DMS79 treated with DMSO at 0.1 percent for 48 hours (cell line): ENCODE data around the gene TNFSF18.
"Not testable (repeated sequence)": the region's sequence is repeated elsewhere in the genome, so short reads cannot be mapped to it uniquely, and the experiment has no call there.

ENCODE experiments used
- DNase-seq: peaks from one replicate; lab custom pipeline; 2025; lab: John Stamatoyannopoulos, UW

TNFSF18 gene

GRCh38 chr1:173050865-173051264, at the start of gene TNFSF18:
Gene TNFSF18, minus strand, starts transcription at chr1:173050941. Its CDS starts 45 bp downstream, at chr1:173050896.
- DNase-seq = no peak

GRCh38 chr1:173099166-173099565, 48.4 kb upstream of the TNFSF18 start:
- no peak for DNase-seq

GRCh38 chr1:173098117-173098516, 47.4 kb upstream of the TNFSF18 start:
- DNase-seq = no peak

- DNase-seq = no peak
Measured at GRCh38 chr1:173097001-173097400, 46.3 kb upstream of the TNFSF18 start.

GRCh38 chr1:173095632-173096031, 44.9 kb upstream of the TNFSF18 start:
- DNase-seq = no peak

- no peak for DNase-seq
Measured at GRCh38 chr1:173094541-173094940, 43.8 kb upstream of the TNFSF18 start.

- no peak for DNase-seq
Measured at GRCh38 chr1:173093691-173094445, 43.1 kb upstream of the TNFSF18 start.

- no peak for DNase-seq
Measured at GRCh38 chr1:173084292-173084691, 33.6 kb upstream of the TNFSF18 start.

- no peak for DNase-seq
Measured at GRCh38 chr1:173082913-173083312, 32.2 kb upstream of the TNFSF18 start.

GRCh38 chr1:173074217-173074616, 23.5 kb upstream of the TNFSF18 start:
- not testable (repeated sequence) for DNase-seq

- DNase-seq = no peak
Measured at GRCh38 chr1:173064011-173064410, 13.3 kb upstream of the TNFSF18 start.

- no peak for DNase-seq
Measured at GRCh38 chr1:173063171-173063570, 12.4 kb upstream of the TNFSF18 start.

GRCh38 chr1:173062150-173062938, 11.6 kb upstream of the TNFSF18 start:
- DNase-seq = no peak

GRCh38 chr1:173058556-173058955, 7.8 kb upstream of the TNFSF18 start:
- no peak for DNase-seq

- DNase-seq = no peak
Measured at GRCh38 chr1:173057984-173058383, 7.2 kb upstream of the TNFSF18 start.

- no peak for DNase-seq
Measured at GRCh38 chr1:173056365-173056764, 5.6 kb upstream of the TNFSF18 start.

- DNase-seq = no peak
Measured at GRCh38 chr1:173052681-173053196, 2.0 kb upstream of the TNFSF18 start.

GRCh38 chr1:173049322-173049633, 1.5 kb downstream of the TNFSF18 start:
- no peak for DNase-seq

- DNase-seq = no peak
Measured at GRCh38 chr1:173048621-173049321, 2.0 kb downstream of the TNFSF18 start.

GRCh38 chr1:173044656-173045055, 6.1 kb downstream of the TNFSF18 start:
- DNase-seq = no peak

GRCh38 chr1:173043253-173043652, 7.5 kb downstream of the TNFSF18 start:
- no peak for DNase-seq

GRCh38 chr1:173042806-173043205, 7.9 kb downstream of the TNFSF18 start:
- no peak for DNase-seq

- DNase-seq = no peak
Measured at GRCh38 chr1:173039626-173040025, 11.1 kb downstream of the TNFSF18 start.
